HL-60 (cell line): Measurements from ENCODE around the gene SIGLEC6.

Source experiments
- DNase-seq, 2 experiments: peaks; one replicate each; pipeline ENCODE4 v3.0.0-alpha.2; 2010 to 2020; ENCODE audit warnings: low read depth in 1 of 2, low spot score in 1 of 2
- H3K27ac ChIP-seq: fragments of 250-450 bp; sonication (Bioruptor Pico); replicated peaks from 2 replicates; pipeline ENCODE4 v1.5.1; 2020; ENCODE audit warnings: mild to moderate bottlenecking, moderate library complexity
- H3K27me3 ChIP-seq: fragments of 250-450 bp; sonication (Bioruptor Pico); 2 replicates; pipeline ENCODE4 v1.5.1; 2021; ENCODE audit warnings: mild to moderate bottlenecking, moderate library complexity; ENCODE audit not compliant: insufficient read depth, poor library complexity, severe bottlenecking
- H3K4me3 ChIP-seq: replicated peaks from 2 replicates; pipeline ENCODE4 v1.5.1; 2011; ENCODE audit warnings: mild to moderate bottlenecking, control low read depth, low read length; ENCODE audit not compliant: insufficient read depth
- GABPA ChIP-seq: IDR thresholded peaks from 2 replicates; pipeline ENCODE4 v1.6.1; 2012; ENCODE audit warnings: low read depth
- POLR2AphosphoS5 ChIP-seq: IDR thresholded peaks from 2 replicates; pipeline ENCODE4 v1.6.1; 2012; ENCODE audit warnings: low read depth
- SPI1 ChIP-seq: IDR thresholded peaks from 2 replicates; pipeline ENCODE4 v1.6.1; 2012; ENCODE audit warnings: low read depth, mild to moderate bottlenecking, borderline replicate concordance
- TF ChIP-seq, protein P1 (sequence below): IDR thresholded peaks from one replicate; pipeline ENCODE4 v1.5.1; 2011; ENCODE audit warnings: low read length, control low read depth, inconsistent platforms; ENCODE audit not compliant: insufficient read depth
- TF ChIP-seq, protein P2 (sequence below): IDR thresholded peaks from 2 replicates; pipeline ENCODE4 v1.6.1; 2012; ENCODE audit warnings: low read depth; ENCODE audit not compliant: insufficient replicate concordance

Gene SIGLEC6

DNA sequence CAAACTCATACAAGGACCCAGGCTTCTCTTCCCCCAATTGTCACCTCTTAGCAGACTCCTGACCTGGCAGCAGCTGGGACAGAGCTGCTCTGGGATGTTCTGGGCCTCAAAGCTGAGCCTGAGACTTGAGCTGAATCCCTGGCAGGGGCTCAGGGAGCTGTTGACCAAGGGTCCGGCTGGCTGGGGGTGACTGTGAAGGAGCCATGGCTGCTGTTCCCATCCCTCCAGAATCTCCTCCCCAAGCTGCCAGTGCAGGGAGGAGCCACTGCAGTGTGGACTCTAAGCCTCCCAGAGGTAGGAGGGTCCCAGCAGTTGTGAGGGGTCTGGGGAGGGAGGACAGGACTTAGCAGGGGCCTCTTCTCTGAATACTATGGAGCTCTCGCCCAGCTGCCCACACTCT, 2.2 kb downstream of the SIGLEC6 start:
- no peak overlapping the region for H3K27ac ChIP-seq

DNA sequence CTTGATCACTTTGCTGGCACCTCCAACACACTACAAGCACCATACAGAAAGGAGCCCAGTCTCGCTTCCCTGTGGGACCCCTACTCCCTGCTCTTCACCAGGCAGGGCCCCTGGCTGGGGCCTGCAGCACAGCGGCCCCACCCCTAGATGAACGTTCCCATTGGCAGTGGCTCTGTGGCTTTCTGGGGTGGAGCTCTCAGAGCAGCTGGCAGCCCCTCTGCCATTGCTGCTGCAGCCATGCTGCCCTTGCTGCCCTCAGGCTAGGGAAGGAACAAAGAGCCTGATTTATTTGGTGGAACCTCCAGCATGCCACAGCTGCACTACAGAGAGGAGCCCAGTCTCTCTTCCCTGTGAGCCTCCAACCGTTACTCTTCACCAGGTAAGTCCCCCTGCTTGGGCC, 5.8 kb downstream of the SIGLEC6 start:
- TF ChIP-seq GABPA = no peak
- TF ChIP-seq, protein P1, sequence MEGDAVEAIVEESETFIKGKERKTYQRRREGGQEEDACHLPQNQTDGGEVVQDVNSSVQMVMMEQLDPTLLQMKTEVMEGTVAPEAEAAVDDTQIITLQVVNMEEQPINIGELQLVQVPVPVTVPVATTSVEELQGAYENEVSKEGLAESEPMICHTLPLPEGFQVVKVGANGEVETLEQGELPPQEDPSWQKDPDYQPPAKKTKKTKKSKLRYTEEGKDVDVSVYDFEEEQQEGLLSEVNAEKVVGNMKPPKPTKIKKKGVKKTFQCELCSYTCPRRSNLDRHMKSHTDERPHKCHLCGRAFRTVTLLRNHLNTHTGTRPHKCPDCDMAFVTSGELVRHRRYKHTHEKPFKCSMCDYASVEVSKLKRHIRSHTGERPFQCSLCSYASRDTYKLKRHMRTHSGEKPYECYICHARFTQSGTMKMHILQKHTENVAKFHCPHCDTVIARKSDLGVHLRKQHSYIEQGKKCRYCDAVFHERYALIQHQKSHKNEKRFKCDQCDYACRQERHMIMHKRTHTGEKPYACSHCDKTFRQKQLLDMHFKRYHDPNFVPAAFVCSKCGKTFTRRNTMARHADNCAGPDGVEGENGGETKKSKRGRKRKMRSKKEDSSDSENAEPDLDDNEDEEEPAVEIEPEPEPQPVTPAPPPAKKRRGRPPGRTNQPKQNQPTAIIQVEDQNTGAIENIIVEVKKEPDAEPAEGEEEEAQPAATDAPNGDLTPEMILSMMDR = no peak
- no peak for TF ChIP-seq SPI1
- TF ChIP-seq, protein P2, sequence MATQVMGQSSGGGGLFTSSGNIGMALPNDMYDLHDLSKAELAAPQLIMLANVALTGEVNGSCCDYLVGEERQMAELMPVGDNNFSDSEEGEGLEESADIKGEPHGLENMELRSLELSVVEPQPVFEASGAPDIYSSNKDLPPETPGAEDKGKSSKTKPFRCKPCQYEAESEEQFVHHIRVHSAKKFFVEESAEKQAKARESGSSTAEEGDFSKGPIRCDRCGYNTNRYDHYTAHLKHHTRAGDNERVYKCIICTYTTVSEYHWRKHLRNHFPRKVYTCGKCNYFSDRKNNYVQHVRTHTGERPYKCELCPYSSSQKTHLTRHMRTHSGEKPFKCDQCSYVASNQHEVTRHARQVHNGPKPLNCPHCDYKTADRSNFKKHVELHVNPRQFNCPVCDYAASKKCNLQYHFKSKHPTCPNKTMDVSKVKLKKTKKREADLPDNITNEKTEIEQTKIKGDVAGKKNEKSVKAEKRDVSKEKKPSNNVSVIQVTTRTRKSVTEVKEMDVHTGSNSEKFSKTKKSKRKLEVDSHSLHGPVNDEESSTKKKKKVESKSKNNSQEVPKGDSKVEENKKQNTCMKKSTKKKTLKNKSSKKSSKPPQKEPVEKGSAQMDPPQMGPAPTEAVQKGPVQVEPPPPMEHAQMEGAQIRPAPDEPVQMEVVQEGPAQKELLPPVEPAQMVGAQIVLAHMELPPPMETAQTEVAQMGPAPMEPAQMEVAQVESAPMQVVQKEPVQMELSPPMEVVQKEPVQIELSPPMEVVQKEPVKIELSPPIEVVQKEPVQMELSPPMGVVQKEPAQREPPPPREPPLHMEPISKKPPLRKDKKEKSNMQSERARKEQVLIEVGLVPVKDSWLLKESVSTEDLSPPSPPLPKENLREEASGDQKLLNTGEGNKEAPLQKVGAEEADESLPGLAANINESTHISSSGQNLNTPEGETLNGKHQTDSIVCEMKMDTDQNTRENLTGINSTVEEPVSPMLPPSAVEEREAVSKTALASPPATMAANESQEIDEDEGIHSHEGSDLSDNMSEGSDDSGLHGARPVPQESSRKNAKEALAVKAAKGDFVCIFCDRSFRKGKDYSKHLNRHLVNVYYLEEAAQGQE = no peak
- no peak for TF ChIP-seq POLR2AphosphoS5
- Histone ChIP-seq H3K27me3 (no peaks in the 10 kb centered on the region), H3K27ac (no peak overlapping the region), H3K4me3 (no peak overlapping the region)
- DNase-seq = no peak

More for the DNA sequence above, 2.2 kb downstream of the SIGLEC6 start:
- no peaks in the 10 kb centered on the region for H3K27me3 ChIP-seq
- DNase-seq = no peak
- H3K4me3 ChIP-seq = no peak overlapping the region
- TF ChIP-seq POLR2AphosphoS5 = no peak
- TF ChIP-seq, protein P2 = no peak

DNA sequence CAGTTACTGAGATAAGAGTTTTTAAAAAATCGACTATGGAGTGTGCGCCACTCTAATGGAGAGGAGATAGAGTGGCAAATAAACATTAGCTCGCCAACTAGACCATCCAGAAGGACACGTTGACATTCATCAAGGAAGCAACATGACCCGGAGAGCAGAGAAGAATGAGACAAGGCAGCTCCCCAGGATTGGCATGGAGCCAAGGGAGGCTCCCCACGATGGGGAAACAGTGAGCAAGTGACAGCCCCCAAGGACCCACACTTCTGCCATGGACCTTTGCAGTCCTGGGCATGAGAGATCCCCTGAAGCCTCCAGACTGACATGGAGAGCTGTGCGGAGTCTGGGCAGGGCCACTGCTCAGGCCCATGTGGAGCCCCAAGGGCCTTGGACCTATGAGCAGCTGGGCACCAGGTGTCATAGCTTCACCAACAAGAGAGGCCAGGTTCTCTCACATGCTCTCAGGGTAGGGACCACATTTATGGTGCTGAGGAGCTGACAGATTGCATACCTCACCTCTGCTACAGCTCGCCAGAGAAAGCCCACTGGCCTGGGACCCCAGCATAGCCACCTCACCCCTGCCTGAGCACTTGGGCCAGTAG, 6.7 kb downstream of the SIGLEC6 start:
- H3K27me3 ChIP-seq = no peaks in the 10 kb centered on the region
- H3K27ac ChIP-seq = no peak overlapping the region
- TF ChIP-seq POLR2AphosphoS5 (no peak), GABPA (no peak), SPI1 (no peak)
- TF ChIP-seq, protein P1 = no peak
- TF ChIP-seq, protein P2 = no peak
- H3K4me3 ChIP-seq = no peak overlapping the region
- DNase-seq = no peak

DNA sequence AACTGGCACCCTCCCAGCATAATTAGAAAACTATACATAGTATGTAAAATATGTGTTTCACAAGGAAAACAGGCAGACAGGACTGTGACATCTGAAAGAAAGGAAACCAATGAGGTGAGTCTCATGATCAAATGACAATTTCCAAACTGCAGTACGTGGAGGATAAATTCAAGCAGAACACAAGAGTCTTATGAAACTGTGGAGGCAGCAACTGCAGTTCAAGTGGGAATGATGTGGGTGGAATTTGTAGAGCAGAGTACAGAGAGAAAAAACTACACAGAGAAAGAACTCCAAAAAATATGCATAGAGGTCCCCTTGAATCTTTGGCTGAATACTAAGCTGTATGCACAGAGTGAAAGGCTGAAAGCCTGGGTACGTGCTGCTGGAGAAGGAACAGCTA, 9.7 kb downstream of the SIGLEC6 start:
- DNase-seq = no peak
- TF ChIP-seq, protein P1 = no peak
- TF ChIP-seq GABPA (no peak), POLR2AphosphoS5 (no peak), SPI1 (no peak)
- TF ChIP-seq, protein P2 = no peak
- no peak overlapping the region for H3K4me3 ChIP-seq
- no peaks in the 10 kb centered on the region for H3K27me3 ChIP-seq
- no peak overlapping the region for H3K27ac ChIP-seq
